Parathyroid adenoma (tissue), 2 donors: Measurements from ENCODE around the gene TMEM116.
"Not testable (repeated sequence)": the region's sequence is repeated elsewhere in the genome, so short reads cannot be mapped to it uniquely, and the experiment has no call there.

Source experiments
- H2AFZ ChIP-seq: fragments of 300-600 bp; sonication (generic); one replicate; pipeline ENCODE4 v1.7.0; 2017; ENCODE audit warnings: antibody characterized with exemption, mild to moderate bottlenecking
- H3K27ac ChIP-seq: fragments of 300-600 bp; sonication (generic); one replicate; pipeline ENCODE4 v1.7.0; 2017
- H3K27me3 ChIP-seq: fragments of 300-600 bp; sonication (generic); one replicate; pipeline ENCODE4 v1.7.0; 2017; ENCODE audit warnings: low read length; ENCODE audit not compliant: control insufficient read depth, insufficient read depth
- H3K36me3 ChIP-seq: fragments of 300-600 bp; sonication (generic); one replicate; pipeline ENCODE4 v1.7.0; 2017; ENCODE audit warnings: low read length; ENCODE audit not compliant: control insufficient read depth, insufficient read depth
- H3K4me1 ChIP-seq: fragments of 300-600 bp; sonication (generic); one replicate; pipeline ENCODE4 v1.7.0; 2017; ENCODE audit warnings: control low read depth
- H3K4me2 ChIP-seq: fragments of 300-600 bp; sonication (generic); one replicate; pipeline ENCODE4 v1.7.0; 2017; ENCODE audit warnings: low read length
- H3K4me3 ChIP-seq: fragments of 300-600 bp; sonication (generic); one replicate; pipeline ENCODE4 v1.7.0; 2017; ENCODE audit warnings: low read depth, low read length
- H3K79me2 ChIP-seq: fragments of 300-600 bp; sonication (generic); one replicate; pipeline ENCODE4 v1.7.0; 2017; ENCODE audit warnings: control low read depth
- H3K9ac ChIP-seq: fragments of 300-600 bp; sonication (generic); one replicate; pipeline ENCODE4 v1.7.0; 2017; ENCODE audit warnings: mild to moderate bottlenecking
- H3K9me3 ChIP-seq: fragments of 300-600 bp; sonication (generic); one replicate; pipeline ENCODE4 v1.7.0; 2017; ENCODE audit warnings: low read length; ENCODE audit not compliant: control insufficient read depth
- CTCF ChIP-seq: fragments of 300-600 bp; sonication (generic); IDR thresholded peaks from one replicate; pipeline ENCODE4 v1.7.0; 2017; ENCODE audit warnings: antibody characterized with exemption, mild to moderate bottlenecking
- donor health status: primary hyperparathyroidism.

Gene TMEM116

GRCh38 chr12:111997300-111997699, 15.7 kb downstream of the TMEM116 start:
- Histone ChIP-seq H3K27me3 (no peaks in the 10 kb centered on the region), H2AFZ (no peak overlapping the region), H3K9me3 (no peaks in the 10 kb centered on the region), H3K79me2 (peaks cover 2% of the 10 kb centered on the region), H3K4me2 (peak overlapping the region; percentile 11), H3K4me1 (peaks cover 15% of the 10 kb centered on the region), H3K9ac (no peak overlapping the region), H3K27ac (no peak overlapping the region), H3K4me3 (no peak overlapping the region), H3K36me3 (no peaks in the 10 kb centered on the region)
- TF ChIP-seq CTCF, result no peak

GRCh38 chr12:111995782-111996480, 17.0 kb downstream of the TMEM116 start:
- H3K36me3 ChIP-seq, result no peaks in the 10 kb centered on the region
- no peak for TF ChIP-seq CTCF
- no peak overlapping the region for H3K27ac ChIP-seq
- no peak overlapping the region for H3K4me2 ChIP-seq
- no peak overlapping the region for H3K9ac ChIP-seq
- peaks cover 2% of the 10 kb centered on the region for H3K79me2 ChIP-seq
- no peaks in the 10 kb centered on the region for H3K27me3 ChIP-seq
- no peak overlapping the region for H3K4me3 ChIP-seq
- H3K9me3 ChIP-seq, result no peaks in the 10 kb centered on the region
- H2AFZ ChIP-seq, result no peak overlapping the region
- H3K4me1 ChIP-seq, result peaks cover 15% of the 10 kb centered on the region

- not testable (repeated sequence) for H3K27me3 ChIP-seq, H3K36me3 ChIP-seq, H3K9me3 ChIP-seq, H3K79me2 ChIP-seq, H3K9ac ChIP-seq
- H3K4me2 ChIP-seq, result peak overlapping the region; percentile 49
- H3K4me1 ChIP-seq, result peaks cover 15% of the 10 kb centered on the region
- peak overlapping the region; percentile 51 for H2AFZ ChIP-seq
- peak overlapping the region; percentile 50 for H3K27ac ChIP-seq
- H3K4me3 ChIP-seq, result peak overlapping the region; percentile 44
Observed at GRCh38 chr12:111994211-111995111, 18.5 kb downstream of the TMEM116 start.

DNA sequence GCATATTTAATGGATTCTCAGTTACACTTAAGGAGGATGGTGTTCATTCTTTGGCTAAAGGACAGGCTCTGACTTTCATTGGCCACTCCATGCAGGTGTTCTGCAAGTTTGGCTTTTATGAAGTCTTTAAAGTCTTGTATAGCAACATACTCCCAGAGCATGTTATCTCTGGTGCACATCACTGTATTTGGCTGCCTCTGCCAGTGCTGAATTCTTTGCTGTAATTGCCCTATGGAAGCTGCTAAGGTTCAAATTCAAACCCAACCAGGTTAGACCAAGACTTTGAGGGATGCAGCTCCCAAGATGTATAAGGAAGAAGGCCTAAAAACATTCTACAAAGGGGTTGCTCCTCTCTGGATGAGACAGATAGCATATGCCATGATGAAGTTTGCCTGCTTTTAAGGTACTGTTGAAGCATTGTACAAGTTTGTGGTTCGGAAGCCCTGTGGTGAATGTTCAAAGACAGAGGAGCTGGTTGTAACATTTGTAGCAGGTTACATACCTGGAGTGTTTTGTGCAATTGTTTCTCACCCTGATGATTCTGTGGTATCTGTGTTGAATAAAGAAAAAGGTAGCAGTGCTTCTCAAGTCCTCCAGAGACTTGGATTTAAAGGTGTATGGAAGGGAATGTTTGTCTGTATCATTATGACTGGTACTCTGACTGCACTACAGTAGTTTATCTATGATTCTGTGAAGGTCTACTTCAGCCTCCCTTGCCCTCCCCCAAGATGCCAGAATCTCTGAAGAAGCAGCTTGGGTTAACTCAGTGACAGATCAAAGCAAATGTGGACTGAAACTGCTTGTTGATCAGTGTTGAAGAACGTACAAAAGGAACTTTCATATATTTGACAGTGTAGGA, 19.4 kb downstream of the TMEM116 start:
- Histone ChIP-seq H3K27ac (peak overlapping the region; percentile 50), H3K9me3 (no peaks in the 10 kb centered on the region), H3K4me2 (peak overlapping the region; percentile 49), H3K36me3 (no peaks in the 10 kb centered on the region), H3K79me2 (peaks cover 2% of the 10 kb centered on the region), H3K4me3 (peak overlapping the region; percentile 44), H3K9ac (no peak overlapping the region), H3K27me3 (no peaks in the 10 kb centered on the region), H2AFZ (peak overlapping the region; percentile 51), H3K4me1 (peaks cover 15% of the 10 kb centered on the region)
- no peak for TF ChIP-seq CTCF

GRCh38 chr12:111992464-111992863, 20.5 kb downstream of the TMEM116 start:
- H3K79me2 ChIP-seq, result peaks cover 2% of the 10 kb centered on the region
- TF ChIP-seq CTCF, result no peak
- peaks cover 15% of the 10 kb centered on the region for H3K4me1 ChIP-seq
- H3K4me3 ChIP-seq, result no peak overlapping the region
- no peaks in the 10 kb centered on the region for H3K27me3 ChIP-seq
- no peak overlapping the region for H3K9ac ChIP-seq
- no peak overlapping the region for H3K27ac ChIP-seq
- H2AFZ ChIP-seq, result no peak overlapping the region
- no peaks in the 10 kb centered on the region for H3K36me3 ChIP-seq
- H3K4me2 ChIP-seq, result no peak overlapping the region
- H3K9me3 ChIP-seq, result no peaks in the 10 kb centered on the region
